ENCODE measurements around the gene RPL32.

DNA sequence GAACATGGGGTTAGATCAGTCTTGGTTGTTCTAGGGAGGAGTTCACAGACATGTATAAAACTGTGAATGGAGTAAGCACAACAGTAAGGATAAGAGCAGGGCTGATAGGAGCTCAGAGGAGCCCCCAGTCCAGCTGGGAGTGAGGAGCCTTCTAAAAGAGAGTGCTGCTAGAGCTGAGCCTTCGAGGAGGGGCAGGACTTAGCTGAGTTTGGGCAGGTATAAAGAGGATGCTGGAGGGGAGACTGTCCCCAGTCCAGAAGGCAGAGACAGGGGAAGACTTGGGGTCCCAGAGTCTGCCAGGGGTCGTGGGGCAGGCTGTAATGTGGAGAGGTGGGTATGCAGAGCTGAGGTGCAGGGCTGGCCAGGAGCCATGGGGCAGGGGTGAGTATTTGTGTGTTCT lies 32.8 kb downstream of the RPL32 start:
- TF ChIP-seq, protein P1, sequence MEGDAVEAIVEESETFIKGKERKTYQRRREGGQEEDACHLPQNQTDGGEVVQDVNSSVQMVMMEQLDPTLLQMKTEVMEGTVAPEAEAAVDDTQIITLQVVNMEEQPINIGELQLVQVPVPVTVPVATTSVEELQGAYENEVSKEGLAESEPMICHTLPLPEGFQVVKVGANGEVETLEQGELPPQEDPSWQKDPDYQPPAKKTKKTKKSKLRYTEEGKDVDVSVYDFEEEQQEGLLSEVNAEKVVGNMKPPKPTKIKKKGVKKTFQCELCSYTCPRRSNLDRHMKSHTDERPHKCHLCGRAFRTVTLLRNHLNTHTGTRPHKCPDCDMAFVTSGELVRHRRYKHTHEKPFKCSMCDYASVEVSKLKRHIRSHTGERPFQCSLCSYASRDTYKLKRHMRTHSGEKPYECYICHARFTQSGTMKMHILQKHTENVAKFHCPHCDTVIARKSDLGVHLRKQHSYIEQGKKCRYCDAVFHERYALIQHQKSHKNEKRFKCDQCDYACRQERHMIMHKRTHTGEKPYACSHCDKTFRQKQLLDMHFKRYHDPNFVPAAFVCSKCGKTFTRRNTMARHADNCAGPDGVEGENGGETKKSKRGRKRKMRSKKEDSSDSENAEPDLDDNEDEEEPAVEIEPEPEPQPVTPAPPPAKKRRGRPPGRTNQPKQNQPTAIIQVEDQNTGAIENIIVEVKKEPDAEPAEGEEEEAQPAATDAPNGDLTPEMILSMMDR (IDR thresholded peaks at IDR 0.05) = no peak
- TF ChIP-seq POLR2AphosphoS5 (IDR thresholded peaks at IDR 0.05; ENCODE audit: low read depth, low read length) = no peak

Data from Panc1 (cell line).